Uterus (tissue), 2 donors: ENCODE data around the gene PGC.

Experiments used
- POLR2A ChIP-seq, 2 donors: fragments of 450-650 bp; IDR thresholded peaks; one replicate each; pipeline ENCODE4 v1.6.1; 2016; ENCODE audit warnings: antibody characterized with exemption in 2 of 2, mild to moderate bottlenecking in 1 of 2, moderate library complexity in 1 of 2
- TF ChIP-seq, protein P1 (sequence below), 4 experiments: fragments of 200-600 bp in 2 of 4; fragments of 450-650 bp in 2 of 4; sonication (generic) in 2 of 4; IDR thresholded peaks; one replicate each; pipeline ENCODE4 v1.5.1; 2016 to 2019; ENCODE audit warnings: antibody characterized with exemption in 4 of 4, mild to moderate bottlenecking in 2 of 4, moderate library complexity in 1 of 4

GRCh38 chr6:41785254-41785653 is 38.1 kb upstream of the PGC start:
- TF ChIP-seq, protein P1, sequence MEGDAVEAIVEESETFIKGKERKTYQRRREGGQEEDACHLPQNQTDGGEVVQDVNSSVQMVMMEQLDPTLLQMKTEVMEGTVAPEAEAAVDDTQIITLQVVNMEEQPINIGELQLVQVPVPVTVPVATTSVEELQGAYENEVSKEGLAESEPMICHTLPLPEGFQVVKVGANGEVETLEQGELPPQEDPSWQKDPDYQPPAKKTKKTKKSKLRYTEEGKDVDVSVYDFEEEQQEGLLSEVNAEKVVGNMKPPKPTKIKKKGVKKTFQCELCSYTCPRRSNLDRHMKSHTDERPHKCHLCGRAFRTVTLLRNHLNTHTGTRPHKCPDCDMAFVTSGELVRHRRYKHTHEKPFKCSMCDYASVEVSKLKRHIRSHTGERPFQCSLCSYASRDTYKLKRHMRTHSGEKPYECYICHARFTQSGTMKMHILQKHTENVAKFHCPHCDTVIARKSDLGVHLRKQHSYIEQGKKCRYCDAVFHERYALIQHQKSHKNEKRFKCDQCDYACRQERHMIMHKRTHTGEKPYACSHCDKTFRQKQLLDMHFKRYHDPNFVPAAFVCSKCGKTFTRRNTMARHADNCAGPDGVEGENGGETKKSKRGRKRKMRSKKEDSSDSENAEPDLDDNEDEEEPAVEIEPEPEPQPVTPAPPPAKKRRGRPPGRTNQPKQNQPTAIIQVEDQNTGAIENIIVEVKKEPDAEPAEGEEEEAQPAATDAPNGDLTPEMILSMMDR (IDR thresholded peaks at IDR 0.05): no peak
- no peak for TF ChIP-seq POLR2A (IDR thresholded peaks at IDR 0.05)
